GM03348 (cell line): ENCODE measurements around the gene C2CD3.
"Not testable (repeated sequence)": the region's sequence is repeated elsewhere in the genome, so short reads cannot be mapped to it uniquely, and the experiment has no call there.

Experiments
- DNase-seq: peaks from one replicate; pipeline ENCODE4 v3.0.0; 2012; ENCODE audit warnings: low spot score

C2CD3 gene

DNA sequence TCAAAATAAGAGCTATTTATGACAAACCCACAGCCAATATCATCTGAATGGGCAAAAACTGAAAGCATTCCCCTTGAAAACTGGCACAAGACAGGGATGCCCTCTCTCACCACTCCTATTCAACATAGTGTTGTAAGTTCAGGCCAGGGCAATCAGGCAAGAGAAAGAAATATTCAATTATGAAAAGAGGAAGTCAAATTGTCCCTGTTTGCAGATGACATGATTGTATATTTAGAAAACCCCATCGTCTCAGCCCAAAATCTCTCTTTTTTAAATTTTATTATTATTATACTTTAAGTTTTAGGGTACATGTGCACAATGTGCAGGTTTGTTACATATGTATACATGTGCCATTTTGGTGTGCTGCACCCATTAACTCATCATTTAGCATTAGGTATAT, 107.2 kb downstream of the C2CD3 start:
- DNase-seq: not testable (repeated sequence)

DNA sequence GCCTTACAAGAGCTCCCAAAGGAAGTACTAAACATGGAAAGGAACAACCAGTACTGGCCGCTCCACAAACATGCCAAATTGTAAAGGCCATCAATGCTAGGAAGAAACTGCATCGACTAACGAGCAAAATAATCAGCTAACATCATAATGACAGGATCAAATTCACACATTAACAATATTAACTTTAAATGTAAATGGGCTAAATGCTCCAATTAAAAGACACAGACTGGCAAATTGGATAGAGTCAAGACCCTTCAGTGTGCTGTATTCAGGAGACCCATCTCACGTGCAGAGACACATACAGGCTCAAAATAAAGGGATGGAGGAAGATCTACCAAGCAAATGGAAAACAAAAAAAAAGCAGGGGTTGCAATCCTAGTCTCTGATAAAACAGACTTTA, 109.2 kb downstream of the C2CD3 start:
- DNase-seq: not testable (repeated sequence)

- peak; percentile 9 for DNase-seq
Observed at GRCh38 chr11:74057249-74058151, 113.3 kb downstream of the C2CD3 start.

- DNase-seq: peak; percentile 42
Observed at GRCh38 chr11:74055938-74056337, 114.9 kb downstream of the C2CD3 start.

GRCh38 chr11:74050465-74050864, 120.3 kb downstream of the C2CD3 start:
- no peak for DNase-seq

DNA sequence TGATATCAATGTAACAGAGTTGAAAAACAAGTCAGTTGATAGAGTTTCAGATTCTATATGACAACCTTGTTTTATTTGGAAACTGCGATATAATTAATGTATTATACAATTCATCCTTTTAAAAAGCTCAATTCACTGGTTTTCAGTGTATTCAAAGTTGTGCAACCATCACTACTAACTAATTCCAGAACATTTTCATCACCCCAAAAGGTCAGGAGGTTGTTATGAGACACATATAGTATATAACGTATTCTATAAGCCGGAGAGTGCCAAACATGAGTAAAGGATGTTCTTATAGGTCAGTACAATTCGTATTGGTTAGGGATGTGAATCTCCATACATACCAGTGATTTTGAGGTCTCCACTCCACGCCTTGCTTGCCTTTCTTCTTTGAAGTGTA, 121.8 kb downstream of the C2CD3 start:
- no peak for DNase-seq

- no peak for DNase-seq
Observed at GRCh38 chr11:74044538-74044937, 126.3 kb downstream of the C2CD3 start.

DNA sequence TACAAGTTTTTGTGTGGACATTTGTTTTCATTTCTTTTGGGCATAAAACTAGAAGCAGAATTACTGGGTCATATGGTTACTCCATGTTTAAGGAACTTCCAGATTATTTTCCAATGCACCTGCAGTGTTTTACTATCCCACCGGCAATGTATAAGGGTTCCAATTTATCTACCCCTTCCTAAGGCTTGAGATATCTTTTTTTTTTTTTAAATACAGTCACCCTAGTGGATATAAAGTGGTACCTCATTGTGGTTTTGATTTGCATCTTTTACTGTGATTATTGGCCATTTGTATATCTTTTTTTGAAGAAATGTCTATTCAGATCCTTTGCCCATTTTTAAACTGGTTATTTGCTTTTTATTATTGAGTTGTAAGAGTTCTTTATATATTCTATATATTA, 127.4 kb downstream of the C2CD3 start:
- no peak for DNase-seq

GRCh38 chr11:74037309-74037708, 133.5 kb downstream of the C2CD3 start:
- DNase-seq: no peak

- no peak for DNase-seq
Observed at GRCh38 chr11:74035264-74035663, 135.5 kb downstream of the C2CD3 start.

DNA sequence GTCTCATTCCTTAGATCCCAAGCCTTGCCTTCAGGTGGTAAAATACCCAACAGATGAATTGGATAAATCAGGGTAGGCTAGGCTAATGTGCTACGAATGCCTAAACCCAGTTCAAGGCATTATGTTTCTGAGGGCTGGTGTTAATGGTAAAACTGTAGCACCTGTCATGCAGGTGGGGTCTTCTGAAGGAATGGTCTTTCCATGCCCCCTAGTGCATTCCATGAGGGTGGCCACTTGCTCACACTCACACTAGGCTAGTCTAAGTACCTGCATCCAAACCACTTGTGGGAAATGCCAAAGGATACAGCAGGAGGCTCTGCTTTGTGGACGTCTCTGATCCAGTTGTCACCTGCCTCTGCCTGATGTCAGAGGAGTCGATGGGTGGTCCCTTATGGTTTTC, 137.8 kb downstream of the C2CD3 start:
- no peak for DNase-seq

DNA sequence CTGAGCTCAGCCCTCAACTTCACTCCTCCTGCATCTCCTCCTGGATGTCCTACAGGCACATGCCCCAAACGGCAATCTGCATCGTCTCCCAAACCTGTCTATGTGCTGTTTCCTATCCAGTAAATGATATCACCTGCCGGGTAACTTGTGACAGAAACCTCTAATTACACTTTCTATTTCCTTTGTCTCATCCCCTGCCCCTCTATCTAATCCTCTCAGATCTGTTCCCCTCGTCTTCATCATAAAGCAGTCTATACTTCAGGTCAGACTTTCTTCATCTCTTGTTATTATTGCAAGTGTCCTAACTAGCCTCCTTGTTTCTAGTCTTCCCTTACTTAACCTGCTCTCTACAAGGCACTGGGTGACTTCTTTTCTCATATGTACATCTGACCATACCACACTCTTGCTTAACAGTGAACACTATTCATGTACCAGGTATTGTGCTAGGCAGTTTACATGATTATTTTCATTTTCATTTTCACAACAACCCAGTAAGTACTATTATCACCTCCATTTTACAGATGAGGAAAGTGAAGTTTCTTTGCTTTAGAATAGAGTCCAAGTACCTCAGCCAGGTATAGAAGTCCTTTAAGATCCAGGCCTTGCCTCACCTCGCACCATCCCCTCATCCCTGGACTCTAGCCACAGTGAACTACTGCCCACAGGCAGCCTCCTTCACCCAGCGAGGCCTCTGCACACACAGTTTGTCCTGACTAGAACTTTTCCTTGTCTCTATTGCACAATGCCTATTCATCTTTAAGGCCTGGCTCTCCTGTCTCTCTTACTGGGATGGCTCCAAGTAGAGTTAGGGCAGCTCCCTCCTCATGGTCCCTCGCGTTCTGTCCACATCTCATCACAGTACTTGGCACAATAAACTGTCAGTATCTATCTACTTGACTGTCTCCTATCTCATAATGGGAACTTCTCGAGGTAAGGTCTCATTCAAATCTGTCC, 139.8 kb downstream of the C2CD3 start:
- no peak for DNase-seq

DNA sequence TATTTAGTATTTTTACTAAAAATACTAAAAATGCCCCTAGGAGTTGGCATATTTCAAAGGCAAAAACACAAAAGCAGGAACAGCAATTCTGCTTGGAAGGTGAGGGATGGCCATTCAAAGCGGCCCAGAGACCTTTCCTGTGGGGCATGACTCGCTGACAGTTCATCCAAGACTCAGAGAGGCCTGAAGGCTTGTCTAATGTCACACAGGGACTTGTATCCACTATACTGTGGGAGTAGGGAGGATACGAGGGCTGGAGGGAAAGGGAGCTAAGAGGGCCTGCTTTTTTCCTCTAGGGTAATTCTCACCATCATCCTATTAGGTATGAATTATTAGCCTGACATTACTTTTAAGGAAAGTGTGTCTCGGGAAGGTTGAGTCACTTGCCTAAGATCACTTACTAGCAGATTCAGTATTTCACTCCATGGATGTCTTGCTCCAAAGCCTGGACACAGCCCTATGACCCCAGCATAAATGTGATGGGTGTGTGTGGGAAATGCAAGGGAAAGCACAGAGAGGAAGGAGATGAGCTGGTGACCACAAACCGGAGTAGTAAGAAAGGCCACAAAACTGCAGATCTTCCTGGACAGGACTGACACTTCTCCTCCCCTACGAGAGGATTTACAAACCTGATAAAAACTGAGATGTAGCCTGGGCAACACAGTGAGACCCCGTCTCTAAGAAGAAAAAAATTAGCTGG, 145.2 kb downstream of the C2CD3 start:
- peak; percentile 20 for DNase-seq

GRCh38 chr11:74024261-74025029, 146.4 kb downstream of the C2CD3 start:
- peak; percentile 77 for DNase-seq

- DNase-seq: no peak
Observed at GRCh38 chr11:74023276-74023675, 147.5 kb downstream of the C2CD3 start.

- DNase-seq: no peak
Observed at GRCh38 chr11:74022546-74022945, 148.3 kb downstream of the C2CD3 start.

DNA sequence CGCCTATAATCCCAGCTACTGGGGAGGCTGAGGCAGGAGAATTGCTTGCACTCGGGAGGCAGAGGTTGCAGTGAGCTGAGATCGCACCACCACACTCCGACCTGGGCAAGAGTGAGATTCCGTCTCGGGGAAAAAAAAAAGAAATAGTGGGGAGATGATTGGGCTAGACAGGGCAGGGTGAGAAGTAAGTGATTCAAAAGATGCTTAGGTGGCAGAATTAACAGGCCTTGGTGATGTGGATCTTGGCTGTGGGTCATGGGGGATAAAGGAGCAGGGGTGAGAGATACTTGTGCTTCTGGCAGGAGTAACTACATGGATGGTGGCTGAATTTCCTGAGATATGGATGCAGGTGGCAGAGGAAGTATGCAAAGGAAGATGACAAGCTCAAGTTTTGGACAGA, 148.8 kb downstream of the C2CD3 start:
- no peak for DNase-seq

GRCh38 chr11:74020539-74020938, 150.3 kb downstream of the C2CD3 start:
- no peak for DNase-seq

DNA sequence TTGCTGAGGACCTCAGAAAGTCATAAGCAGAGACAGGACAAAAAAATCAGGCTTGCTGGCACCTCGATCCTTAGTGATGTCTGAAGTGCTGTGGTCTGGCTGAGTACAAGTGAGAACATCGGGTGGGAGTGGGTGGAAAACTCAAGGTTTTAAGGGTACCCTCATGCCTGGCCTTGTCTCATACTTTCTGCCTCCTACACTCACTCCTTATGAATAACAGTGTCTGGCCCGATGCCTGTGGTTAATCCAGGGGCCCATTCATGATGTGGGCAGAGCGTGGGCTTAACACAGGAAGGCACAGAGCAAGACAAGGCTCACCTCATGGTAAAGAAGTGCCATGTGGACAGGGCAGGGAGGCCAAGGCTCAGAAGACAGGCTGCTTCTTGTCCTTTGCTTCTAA, 150.9 kb downstream of the C2CD3 start:
- peak; percentile 18 for DNase-seq

DNA sequence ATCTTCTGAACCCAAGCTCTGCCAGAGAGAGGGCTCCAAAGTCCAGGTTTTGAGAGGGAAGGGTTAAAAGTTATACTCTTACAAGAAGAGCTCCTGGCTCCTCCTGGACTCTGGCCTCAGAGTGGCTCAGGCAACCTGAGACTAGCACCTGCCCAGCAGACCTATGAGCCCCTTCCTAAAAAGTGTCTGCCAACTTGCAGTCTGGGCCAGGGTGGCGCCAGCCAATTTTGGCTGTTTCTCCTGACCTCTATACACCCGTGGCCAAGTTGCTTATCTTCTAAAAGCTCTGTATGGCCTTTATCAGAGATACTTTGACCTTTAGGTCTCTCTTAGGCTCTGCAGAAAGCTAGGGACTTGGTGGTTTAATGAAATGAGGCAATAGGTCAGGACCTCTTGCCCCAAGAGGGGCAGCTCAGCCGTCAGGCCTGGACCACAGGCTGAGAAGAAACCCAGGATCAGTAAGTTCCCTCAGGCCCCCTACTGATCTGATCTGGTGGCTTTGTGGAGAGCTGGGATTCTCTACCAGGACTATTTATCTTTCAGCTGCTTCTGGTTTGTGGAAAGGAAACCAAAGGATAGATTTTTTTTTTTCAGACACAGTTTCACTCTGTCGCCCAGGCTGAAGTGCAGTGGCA, 151.6 kb downstream of the C2CD3 start:
- no peak for DNase-seq
